SU-DHL-6 (cell line): ENCODE results near the gene SMARCD3.

Source experiments
- EZH2phosphoT487 ChIP-seq: fragments of 200-600 bp; sonication (generic), shearing (Covaris generic); conservative IDR thresholded peaks from 2 replicates; pipeline ENCODE4 v1.6.1; 2018; ENCODE audit warnings: mild to moderate bottlenecking, antibody characterized with exemption, low read length, moderate library complexity, mixed read lengths
- TF ChIP-seq, protein P1 (sequence below): fragments of 200-600 bp; sonication (generic); IDR thresholded peaks from one replicate; pipeline ENCODE4 v1.5.1; 2017; ENCODE audit warnings: antibody characterized with exemption, mild to moderate bottlenecking, low read length, moderate library complexity; ENCODE audit not compliant: insufficient read depth, poor library complexity, severe bottlenecking

- TF ChIP-seq, protein P1, sequence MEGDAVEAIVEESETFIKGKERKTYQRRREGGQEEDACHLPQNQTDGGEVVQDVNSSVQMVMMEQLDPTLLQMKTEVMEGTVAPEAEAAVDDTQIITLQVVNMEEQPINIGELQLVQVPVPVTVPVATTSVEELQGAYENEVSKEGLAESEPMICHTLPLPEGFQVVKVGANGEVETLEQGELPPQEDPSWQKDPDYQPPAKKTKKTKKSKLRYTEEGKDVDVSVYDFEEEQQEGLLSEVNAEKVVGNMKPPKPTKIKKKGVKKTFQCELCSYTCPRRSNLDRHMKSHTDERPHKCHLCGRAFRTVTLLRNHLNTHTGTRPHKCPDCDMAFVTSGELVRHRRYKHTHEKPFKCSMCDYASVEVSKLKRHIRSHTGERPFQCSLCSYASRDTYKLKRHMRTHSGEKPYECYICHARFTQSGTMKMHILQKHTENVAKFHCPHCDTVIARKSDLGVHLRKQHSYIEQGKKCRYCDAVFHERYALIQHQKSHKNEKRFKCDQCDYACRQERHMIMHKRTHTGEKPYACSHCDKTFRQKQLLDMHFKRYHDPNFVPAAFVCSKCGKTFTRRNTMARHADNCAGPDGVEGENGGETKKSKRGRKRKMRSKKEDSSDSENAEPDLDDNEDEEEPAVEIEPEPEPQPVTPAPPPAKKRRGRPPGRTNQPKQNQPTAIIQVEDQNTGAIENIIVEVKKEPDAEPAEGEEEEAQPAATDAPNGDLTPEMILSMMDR = no peak
- no peak for TF ChIP-seq EZH2phosphoT487
Measured at GRCh38 chr7:151215396-151215795, 33.1 kb downstream of the SMARCD3 start.
